ENCODE results near the gene COL6A2.

The COL6A2 gene

GRCh38 chr21:46051821-46052675 lies 45.9 kb upstream of the COL6A2 start:
- no peak for DNase-seq (ENCODE audit: extremely low spot score)
- TF ChIP-seq BHLHE40 (IDR thresholded peaks at IDR 0.05; ENCODE audit: borderline replicate concordance) (no peak), NFRKB (IDR thresholded peaks at IDR 0.05) (no peak), ARNT (IDR thresholded peaks at IDR 0.05) (no peak), FOXK2 (IDR thresholded peaks at IDR 0.05) (no peak), SUZ12 (IDR thresholded peaks at IDR 0.05) (no peak)
- CTCF ChIA-PET, result no interaction called here
- POLR2A ChIA-PET, result no interaction called here

- DNase-seq (ENCODE audit: extremely low spot score), result no peak
- TF ChIP-seq SP1 (IDR thresholded peaks at IDR 0.05) (no peak), CTBP1 (IDR thresholded peaks at IDR 0.05; ENCODE audit: borderline replicate concordance) (no peak), ARNT (IDR thresholded peaks at IDR 0.05) (no peak), NFRKB (IDR thresholded peaks at IDR 0.05) (no peak), FOXM1 (IDR thresholded peaks at IDR 0.05; ENCODE audit: borderline replicate concordance) (no peak), FOXK2 (IDR thresholded peaks at IDR 0.05) (no peak), LEF1 (IDR thresholded peaks at IDR 0.05; ENCODE audit: borderline replicate concordance) (no peak), HDGF (IDR thresholded peaks at IDR 0.05; ENCODE audit: borderline replicate concordance) (no peak), PKNOX1 (IDR thresholded peaks at IDR 0.05) (no peak), TARDBP (IDR thresholded peaks at IDR 0.05) (no peak), ZNF384 (IDR thresholded peaks at IDR 0.05) (no peak), SUZ12 (IDR thresholded peaks at IDR 0.05) (no peak), FOXA1 (IDR thresholded peaks at IDR 0.05) (no peak)
- ChIA-PET POLR2A (no interaction called here), CTCF (no interaction called here)
Measured at GRCh38 chr21:46052703-46053651, 44.9 kb upstream of the COL6A2 start.

- CTCF ChIA-PET, result no interaction called here
- POLR2A ChIA-PET, result no interaction called here
- DNase-seq (ENCODE audit: extremely low spot score), result no peak
Measured at GRCh38 chr21:46054031-46054430, 43.9 kb upstream of the COL6A2 start.

GRCh38 chr21:46054451-46054881 lies 43.4 kb upstream of the COL6A2 start:
- POLR2A ChIA-PET, result no interaction called here
- CTCF ChIA-PET, result no interaction called here

More at GRCh38 chr21:46054031-46054430, 43.9 kb upstream of the COL6A2 start:
- TF ChIP-seq ELF4 (IDR thresholded peaks at IDR 0.05) (no peak), SP1 (IDR thresholded peaks at IDR 0.05) (no peak), FOXK2 (IDR thresholded peaks at IDR 0.05) (no peak), ARNT (IDR thresholded peaks at IDR 0.05) (no peak), SUZ12 (IDR thresholded peaks at IDR 0.05) (no peak), CTBP1 (IDR thresholded peaks at IDR 0.05; ENCODE audit: borderline replicate concordance) (no peak), PKNOX1 (IDR thresholded peaks at IDR 0.05) (no peak), ZNF384 (IDR thresholded peaks at IDR 0.05) (no peak), FOXM1 (IDR thresholded peaks at IDR 0.05; ENCODE audit: borderline replicate concordance) (no peak), TARDBP (IDR thresholded peaks at IDR 0.05) (no peak), FOXA1 (IDR thresholded peaks at IDR 0.05) (no peak), HDGF (IDR thresholded peaks at IDR 0.05; ENCODE audit: borderline replicate concordance) (no peak), NFRKB (IDR thresholded peaks at IDR 0.05) (no peak), LEF1 (IDR thresholded peaks at IDR 0.05; ENCODE audit: borderline replicate concordance) (no peak), L3MBTL2 (conservative IDR thresholded peaks at IDR 0.05) (no peak), BHLHE40 (IDR thresholded peaks at IDR 0.05; ENCODE audit: borderline replicate concordance) (no peak)

GRCh38 chr21:46055863-46056281 lies 42.0 kb upstream of the COL6A2 start:
- ChIA-PET CTCF (no interaction called here), POLR2A (no interaction called here)
- no peak for TF ChIP-seq L3MBTL2 (conservative IDR thresholded peaks at IDR 0.05)
- TF ChIP-seq NFRKB (IDR thresholded peaks at IDR 0.05), result no peak
- no peak for TF ChIP-seq LEF1 (IDR thresholded peaks at IDR 0.05; ENCODE audit: borderline replicate concordance)
- TF ChIP-seq TARDBP (IDR thresholded peaks at IDR 0.05), result no peak
- TF ChIP-seq ZNF384 (IDR thresholded peaks at IDR 0.05), result no peak
- no peak for TF ChIP-seq PKNOX1 (IDR thresholded peaks at IDR 0.05)
- TF ChIP-seq FOXA1 (IDR thresholded peaks at IDR 0.05), result no peak
- DNase-seq (ENCODE audit: extremely low spot score), result no peak

More at GRCh38 chr21:46054451-46054881, 43.4 kb upstream of the COL6A2 start:
- DNase-seq (ENCODE audit: extremely low spot score), result no peak
- TF ChIP-seq ARNT (IDR thresholded peaks at IDR 0.05) (no peak), NFRKB (IDR thresholded peaks at IDR 0.05) (no peak), PKNOX1 (IDR thresholded peaks at IDR 0.05) (no peak), HDGF (IDR thresholded peaks at IDR 0.05; ENCODE audit: borderline replicate concordance) (no peak), L3MBTL2 (conservative IDR thresholded peaks at IDR 0.05) (no peak), SUZ12 (IDR thresholded peaks at IDR 0.05) (no peak), FOXK2 (IDR thresholded peaks at IDR 0.05) (no peak), FOXM1 (IDR thresholded peaks at IDR 0.05; ENCODE audit: borderline replicate concordance) (no peak), ZNF384 (IDR thresholded peaks at IDR 0.05) (no peak), LEF1 (IDR thresholded peaks at IDR 0.05; ENCODE audit: borderline replicate concordance) (no peak), SP1 (IDR thresholded peaks at IDR 0.05) (no peak), ELF4 (IDR thresholded peaks at IDR 0.05) (no peak), BHLHE40 (IDR thresholded peaks at IDR 0.05; ENCODE audit: borderline replicate concordance) (no peak)

Data from HEK293T (cell line).